ENCODE measurements around the gene CCDC92.
"Not testable (repeated sequence)": the region's sequence is repeated elsewhere in the genome, so short reads cannot be mapped to it uniquely, and the experiment has no call there.

CCDC92 gene

DNA sequence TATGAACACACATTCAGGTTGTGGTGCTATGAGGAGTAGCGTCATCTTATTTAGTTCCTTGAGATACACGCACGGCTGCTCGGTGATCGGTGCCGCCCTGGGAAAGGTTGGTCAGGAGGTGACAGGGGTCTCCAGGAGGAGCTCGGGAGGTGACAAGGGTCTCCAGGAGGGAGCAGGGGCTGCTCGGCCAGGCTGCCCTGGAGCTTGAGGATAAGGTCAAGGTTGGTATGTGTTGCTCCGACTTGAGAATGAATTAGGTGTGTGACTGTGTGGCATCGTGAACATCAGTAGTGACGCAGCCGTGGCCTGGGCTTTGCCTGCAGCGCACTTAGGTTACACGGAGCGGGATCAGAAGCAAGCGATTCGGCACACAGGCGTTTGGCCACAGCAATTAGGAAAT, 36.2 kb downstream of the CCDC92 start:
- no peak for DNase-seq

DNA sequence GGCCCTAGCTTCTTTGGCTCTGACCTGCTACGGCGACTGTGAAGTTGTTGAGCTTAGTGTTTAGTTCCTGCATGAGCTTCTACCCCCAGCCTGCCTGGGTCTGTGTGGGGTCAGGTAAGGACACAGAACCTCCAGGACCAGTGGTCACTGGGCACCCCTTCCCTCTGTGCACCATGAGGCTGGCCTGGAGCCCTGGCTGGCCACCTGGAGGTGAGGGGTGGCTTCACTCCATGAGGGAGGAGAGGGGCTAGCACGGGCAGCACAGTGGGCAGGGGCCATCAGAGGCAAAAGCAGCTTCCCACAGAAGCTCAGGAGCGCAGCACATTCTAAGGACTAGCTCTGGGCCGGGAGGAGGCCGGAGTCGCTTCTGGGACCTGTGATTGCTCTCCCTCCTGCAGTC, 36.7 kb downstream of the CCDC92 start:
- DNase-seq, result no peak

DNA sequence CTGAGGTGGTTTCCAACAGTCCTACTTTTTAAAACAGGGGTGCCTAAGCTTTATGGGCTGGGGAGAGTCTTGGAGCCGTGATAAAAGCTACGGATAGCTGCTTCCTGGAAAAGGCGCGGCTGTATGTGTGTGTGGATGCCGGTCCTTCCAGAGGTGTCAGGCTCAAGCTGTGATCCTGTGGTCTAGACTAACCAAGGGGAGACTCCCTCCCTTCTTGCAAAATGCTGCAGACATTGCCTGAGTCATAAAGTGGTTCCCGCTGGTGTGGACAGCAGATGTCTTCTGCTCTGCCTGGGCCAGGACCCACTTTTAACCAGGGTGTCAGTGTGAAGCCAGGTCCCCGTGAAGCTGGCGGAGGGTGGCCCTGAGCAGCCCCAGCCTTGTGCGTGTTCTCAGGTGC, 37.8 kb downstream of the CCDC92 start:
- no peak for DNase-seq

DNA sequence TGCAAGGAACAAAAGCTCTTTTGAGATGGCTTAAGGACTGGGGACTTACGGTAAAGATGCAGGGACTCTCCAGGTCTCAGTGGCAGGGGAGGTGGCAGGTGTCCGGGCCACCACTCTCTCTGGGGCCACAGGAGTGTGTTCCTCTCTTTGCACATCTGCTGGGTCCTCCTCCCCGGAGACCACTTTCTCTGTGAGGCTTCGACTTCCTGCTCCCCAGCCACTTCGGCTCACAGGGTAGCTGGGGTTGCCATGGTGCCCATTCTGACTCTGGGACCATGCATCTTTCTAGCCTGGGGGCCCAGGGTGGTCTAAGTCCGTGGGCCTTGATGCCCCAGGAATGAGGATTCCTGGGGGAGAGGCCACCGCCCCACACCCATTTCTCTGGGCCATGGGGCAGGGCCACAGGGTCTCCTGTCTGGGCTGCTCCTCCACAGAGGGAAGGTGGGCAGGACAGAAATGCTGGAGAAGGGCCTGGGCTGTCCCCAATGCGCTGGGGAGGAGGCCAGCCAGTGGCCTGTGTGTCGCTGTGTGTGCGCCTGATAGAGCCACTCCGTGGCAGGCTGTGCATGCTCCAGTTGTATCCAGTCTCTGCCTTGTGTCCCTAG, 38.5 kb downstream of the CCDC92 start:
- no peak for DNase-seq

DNA sequence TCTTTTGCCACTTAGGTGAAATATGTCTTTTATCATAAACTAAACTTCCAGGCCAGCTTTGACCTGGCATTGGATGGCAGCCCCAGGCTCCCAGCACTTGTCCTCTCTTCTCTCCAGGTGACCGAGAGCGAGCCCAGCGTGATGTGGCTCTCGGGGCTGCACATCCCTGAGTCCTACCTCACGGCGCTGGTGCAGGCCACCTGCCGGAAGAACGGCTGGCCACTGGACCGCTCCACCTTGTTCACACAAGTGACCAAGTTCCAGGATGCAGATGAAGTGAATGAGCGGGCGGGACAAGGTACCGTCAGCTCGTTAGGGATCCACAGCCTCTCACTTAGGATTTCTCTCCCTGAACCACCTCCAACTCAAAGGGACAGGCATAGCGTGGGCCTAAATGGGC, 39.4 kb downstream of the CCDC92 start:
- no peak for DNase-seq

DNA sequence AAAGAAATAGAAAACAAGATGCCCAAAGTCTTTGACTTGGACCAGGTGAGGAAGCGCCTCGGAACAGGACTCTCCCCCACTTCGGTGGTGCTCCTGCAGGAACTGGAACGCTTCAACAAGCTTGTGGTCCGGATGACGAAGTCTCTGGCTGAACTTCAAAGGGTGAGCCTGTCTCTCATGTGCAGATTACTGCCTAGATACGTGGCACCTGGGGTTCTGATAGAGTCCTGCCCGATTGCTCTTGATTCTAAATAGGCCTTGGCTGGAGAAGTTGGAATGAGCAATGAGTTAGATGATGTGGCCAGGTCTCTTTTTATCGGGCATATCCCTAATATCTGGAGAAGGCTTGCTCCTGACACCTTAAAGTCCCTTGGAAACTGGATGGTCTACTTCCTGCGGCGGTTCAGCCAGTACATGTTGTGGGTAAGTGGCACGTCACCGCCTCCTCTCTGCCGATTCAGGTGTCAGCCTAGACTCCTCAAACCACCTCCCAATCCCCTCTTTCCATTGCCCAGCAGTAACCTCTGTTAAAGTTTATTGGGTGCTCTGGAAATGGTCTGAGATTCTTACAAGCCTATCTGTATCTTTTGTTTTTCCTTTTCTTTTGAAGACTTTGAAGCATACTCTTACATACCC, 40.8 kb downstream of the CCDC92 start:
- no peak for DNase-seq

DNA sequence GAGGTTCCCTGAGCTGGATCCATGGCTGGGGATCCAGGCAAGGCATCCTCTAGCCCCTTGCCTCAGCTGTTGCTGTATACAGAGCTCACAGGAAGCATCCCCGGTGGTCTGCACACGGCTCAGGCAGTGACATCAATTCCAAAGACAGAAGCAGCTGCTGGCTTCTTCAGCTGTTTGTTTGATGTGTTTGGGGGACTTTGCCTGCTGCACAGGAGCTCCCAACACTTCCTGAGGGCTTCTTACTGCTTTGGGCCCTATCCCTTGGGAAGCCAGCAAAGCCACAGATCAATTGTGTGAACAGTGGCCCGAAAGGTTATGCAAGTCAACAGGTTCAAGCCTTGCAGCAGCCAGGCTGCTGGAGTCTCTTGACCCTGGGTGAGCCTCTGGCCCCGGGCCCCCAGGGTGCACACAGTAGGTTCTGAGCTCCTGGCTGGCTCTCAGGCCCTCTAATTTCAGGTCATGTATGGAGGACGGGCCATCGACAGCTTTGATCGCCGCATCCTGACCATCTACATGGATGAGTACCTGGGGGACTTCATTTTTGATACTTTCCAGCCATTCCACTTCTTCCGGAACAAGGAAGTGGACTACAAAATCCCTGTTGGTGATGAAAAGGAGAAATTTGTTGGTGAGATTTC, 42.6 kb downstream of the CCDC92 start:
- DNase-seq, result no peak

DNA sequence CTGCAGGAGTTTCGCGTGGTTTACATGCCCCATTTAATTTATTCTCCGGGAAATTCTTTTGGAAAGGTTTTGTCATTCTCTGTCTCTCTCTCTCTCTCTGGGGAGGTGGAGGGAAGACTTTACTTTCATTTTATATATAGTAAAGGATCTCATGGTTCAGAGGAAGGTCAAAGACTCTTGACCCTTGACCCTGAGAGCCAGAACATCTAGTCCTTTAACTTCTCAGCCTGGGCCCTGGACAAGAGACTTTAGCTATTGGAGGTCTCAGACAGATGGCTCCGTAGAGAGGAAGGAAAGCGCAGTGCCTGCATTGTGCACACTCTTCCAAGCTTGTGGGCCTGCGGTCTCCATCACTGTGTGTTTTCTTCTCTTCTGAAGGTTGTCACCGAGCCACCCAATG, 43.7 kb downstream of the CCDC92 start:
- no peak for DNase-seq

DNA sequence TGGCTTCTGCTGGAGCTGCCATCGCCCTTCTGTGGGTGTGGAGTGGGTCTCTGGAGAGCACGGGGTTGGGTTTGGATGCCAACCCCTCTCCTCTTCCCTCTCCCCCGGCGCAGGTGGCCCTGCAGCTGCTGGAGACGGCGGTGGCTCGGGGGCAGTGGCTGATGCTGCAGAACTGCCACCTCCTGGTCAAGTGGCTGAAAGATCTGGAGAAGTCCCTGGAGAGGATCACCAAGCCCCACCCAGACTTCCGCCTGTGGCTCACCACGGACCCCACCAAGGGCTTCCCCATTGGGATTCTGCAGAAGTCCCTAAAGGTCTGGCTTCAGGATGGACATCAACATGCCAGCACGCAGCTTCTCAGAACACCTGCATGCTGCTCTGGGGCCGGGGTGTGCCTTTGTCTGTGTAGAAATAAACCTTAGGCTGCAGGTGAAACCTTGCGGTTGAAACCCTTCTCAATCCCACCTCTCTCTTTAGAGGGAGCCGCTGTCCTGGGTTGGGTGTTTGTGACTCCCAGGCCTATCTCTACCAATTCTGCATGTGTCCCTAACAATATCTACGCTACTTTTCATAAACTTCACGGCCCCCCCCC, 44.3 kb downstream of the CCDC92 start:
- DNase-seq, result no peak

DNA sequence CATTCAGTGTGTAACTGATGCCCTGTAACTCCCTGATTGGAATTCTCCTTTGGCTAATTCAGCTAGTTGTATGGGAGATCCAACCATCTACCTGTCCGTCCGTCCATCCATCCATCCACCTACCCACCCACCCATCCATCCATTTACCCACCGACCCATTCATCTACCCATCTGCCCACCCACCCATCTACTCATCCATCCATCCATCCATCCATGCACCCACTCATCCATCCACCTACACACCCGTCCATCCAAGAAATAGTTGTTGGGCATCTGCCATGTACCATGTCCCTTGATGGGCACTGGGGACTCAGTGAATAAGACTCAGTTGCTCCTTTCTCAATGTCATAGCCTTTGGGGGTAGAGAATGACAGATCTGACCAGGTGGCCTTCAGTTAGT, 48.1 kb downstream of the CCDC92 start:
- DNase-seq, result no peak

DNA sequence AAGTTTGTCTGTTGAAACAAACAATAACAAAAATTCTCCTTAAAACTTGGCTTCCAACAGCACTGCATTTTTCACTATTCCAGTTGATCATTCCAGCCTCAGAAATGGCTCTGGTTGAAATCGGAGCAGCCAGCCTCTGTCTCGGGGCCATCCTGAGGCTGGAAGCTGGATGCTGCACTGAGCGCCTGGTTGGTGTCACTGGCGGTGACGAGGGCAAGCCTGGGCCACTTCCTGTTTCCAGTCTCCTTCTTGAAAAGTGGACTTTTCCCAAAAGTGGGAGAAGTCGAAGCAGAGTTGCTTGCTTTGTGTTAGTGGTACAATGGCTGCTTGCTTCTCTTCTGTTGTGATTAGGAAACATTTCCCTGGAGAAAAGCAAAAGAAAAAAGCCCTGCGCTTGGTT, 48.7 kb downstream of the CCDC92 start:
- DNase-seq, result no peak

DNA sequence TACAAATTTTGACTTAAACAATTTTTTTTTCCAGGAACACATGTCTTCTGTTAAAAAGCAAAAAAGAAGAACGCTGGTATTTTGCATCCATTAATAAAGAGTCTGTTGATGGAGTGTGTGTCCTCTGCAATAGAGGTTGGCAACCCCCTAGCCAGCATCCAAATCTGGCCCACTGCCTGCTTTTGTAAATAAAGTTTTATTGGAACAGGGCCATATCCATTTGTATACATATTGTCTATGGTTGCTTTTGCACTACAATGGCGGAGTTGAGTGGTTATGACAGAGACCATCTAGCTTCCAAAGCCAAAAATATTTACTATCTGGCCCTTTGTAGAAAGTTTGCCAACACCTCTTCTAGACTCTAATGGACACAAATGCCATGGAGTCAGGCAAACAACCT, 49.6 kb downstream of the CCDC92 start:
- no peak for DNase-seq

DNA sequence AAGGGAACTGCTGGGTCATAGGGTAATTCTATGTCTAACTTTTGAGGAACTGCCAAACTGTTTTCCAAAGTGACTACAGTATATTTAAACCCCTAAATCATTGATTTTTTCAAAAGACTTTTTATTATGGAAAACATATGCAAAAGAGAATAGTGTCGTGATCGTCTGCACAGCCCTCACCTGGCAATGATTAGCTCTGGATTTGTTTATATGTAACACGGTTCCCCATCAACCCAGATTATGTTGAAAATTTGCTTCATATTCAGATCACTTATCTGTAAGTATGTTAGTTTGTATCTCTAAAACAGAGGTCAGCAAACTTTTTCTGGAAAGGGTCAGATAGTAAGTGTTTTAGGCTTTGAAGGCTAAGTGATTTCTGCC, 52.7 kb downstream of the CCDC92 start:
- DNase-seq, result no peak

DNA sequence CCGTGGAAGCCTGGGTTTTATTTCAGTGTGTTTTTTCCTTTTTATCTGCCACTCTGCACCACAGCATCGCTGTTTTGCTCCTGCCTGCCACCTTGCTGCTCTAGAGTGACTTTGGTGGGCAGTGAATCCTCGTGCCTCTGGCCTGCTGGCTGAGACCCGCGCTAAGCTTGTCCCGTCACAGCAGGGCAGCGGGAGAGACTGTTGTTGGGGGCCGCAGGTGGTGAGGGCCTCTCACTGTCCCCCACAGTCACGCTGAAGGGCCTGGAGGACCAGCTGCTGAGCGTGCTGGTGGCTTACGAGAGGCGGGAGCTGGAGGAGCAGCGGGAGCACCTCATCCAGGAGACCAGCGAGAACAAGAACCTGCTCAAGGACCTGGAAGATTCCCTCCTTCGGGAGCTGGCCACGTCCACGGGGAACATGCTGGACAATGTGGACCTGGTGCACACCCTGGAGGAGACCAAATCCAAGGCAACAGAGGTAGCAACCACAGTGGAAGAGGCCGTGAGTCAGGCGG, 55.2 kb downstream of the CCDC92 start:
- no peak for DNase-seq

DNA sequence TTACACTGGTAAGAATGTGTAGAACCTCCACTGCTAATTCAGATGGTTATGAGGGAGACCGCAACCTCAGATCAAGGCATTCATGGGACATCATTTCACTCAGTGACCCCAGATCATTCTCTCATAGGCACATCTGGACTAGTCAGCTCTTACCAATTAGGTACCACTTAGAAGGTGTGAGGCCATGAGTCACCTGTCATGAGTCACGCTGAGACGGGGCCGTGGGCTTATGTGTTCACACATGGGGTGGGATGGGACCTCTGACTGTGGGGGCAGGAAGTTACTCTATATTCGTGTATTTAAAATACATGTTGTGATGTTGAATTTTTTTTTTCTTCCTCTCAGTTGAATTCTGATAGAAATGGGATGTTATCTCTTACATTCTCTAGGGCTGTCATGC, 55.9 kb downstream of the CCDC92 start:
- DNase-seq, result no peak

DNA sequence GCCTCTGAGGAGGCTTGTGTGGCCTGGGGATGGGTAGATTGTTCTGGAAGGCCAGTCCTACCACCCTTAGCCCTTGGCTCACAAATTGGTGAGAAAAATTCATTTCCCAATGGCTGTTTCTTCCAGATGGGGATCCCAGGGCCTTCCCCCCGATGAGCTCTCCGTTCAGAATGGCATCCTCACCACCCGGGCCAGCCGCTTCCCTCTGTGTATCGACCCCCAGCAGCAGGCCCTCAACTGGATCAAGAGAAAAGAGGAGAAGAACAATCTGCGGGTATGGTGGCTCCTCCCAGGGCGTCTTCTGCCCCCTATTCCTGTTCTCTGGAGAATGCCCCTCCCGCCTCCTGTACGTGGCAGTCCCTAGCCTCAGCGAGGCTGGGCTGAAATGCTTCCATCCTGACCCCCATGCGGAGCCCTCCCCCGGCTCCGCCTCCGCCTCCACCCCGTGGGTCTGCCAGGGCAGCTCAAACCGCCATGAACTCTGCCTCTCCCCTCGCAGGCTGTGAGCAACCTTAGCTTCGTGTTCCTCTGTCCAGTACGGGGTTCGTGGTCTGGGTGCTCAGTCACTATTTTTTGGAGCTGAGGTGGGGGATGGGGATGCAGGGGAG, 57.8 kb downstream of the CCDC92 start:
- DNase-seq, result no peak

DNA sequence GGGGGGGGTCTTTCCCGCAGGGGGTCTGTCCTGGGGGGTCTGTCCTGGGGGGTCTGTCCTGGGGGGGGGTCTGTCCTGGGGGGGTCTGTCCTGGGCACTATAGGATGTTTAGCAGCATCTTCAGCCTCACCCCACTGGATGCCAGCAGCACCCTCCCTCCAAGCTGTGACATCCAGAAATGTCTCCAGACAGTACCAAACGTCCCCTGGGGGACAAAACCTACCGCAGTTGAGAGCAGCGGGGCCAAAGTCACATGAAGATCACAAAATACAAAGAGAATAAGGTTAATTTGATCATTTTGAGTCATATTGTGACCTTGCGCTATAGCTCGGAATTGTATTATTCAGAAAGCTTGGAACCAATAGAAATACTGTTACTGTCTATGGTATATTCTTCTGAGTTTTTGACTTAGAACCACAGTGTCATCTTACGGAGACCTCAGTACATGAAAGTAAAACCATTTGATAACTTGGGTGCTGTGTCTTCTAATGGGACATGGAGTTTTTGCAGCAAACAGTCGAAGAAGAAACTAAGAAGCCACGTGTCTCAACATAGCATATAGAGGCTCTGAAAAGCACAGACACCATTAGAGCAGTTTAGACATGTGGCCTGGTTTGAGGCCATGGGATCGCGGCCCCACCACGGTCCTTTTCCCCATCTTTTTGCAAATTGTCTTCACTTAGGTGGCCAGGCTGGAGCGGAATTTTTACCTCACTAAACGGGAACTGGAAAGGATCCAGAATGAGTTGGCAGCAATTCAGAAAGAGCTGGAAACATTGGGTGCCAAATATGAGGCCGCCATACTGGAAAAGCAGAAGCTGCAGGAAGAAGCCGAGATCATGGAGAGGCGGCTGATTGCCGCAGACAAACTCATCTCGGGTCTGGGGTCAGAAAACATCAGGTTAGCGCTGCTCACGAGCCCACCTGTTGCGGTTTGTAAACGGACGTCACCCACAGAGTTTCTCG, 59.9 kb downstream of the CCDC92 start:
- no peak for DNase-seq

DNA sequence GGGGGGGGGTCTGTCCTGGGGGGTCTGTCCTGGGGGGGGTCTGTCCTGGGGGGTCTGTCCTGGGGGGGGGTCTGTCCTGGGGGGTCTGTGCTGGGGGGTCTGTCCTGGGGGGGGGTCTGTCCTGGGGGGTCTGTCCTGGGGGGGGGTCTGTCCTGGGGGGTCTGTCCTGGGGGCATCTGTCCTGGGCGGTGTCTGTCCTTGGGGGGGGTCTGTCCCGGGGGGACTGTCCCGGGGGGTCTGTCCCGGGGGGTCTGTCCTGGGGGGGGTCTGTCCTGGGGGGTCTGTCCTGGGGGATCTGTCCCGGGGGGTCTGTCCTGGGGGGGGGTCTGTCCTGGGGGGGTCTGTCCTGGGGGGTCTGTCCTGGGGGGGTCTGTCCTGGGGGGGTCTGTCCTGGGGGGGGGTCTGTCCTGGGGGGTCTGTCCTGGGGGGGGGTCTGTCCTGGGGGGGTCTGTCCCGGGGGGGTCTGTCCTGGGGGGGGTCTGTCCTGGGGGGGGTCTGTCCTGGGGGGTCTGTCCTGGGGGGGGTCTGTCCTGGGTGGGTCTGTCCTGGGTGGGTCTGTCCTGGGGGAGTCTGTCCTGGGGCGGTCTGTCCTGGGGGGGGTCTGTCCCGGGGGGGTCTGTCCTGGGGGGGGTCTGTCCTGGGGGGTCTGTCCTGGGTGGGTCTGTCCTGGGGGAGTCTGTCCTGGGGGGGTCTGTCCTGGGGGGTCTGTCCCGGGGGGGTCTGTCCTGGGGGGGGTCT, 60.8 kb downstream of the CCDC92 start:
- not testable (repeated sequence) for DNase-seq

DNA sequence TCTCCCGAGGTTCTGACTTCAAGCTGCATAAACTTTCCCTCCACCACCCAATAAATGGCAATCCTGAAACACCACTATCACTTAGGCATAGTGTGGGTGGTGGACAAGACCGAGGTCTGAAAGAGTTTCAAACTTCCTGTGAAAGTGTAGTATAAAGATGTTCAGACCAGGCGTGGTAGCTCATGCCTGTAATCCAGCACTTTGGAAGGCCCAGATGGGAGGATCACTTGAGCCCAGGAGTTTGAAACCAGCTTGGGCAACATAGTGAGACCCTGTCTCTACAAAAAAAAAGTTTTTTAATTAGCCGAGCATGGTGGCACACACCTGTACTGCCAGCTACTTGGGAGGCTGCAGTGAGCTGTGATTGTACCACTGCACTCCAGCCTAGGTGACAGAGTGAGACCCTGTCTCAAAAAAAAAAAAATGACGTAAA, 61.9 kb downstream of the CCDC92 start:
- no peak for DNase-seq

DNA sequence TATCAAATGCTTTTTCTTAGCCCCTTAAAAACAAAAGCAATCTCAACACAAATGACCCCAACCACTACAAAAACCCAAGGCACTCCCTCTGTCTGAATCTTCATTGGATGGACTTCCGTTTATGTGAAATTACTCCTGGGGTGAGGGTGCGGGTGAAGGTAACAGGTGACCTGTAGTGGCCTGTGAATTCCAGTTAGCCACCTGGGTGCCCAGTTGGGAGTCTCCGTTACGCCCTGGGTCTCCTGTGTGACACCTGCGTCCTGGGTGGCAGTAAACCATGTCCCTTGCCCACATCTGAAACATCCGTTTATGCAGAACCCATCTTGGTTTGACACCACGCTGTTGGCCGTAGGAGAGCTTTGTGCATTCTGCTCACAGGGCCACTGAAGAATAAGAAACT, 62.6 kb downstream of the CCDC92 start:
- DNase-seq, result no peak
